A673 (cell line): Measurements from ENCODE around the gene UNC45A. TPM values are rescaled to one million over a fixed set of nuclear protein-coding genes. Genes with fewer than 3 reads are reported as not detected.

Source experiments
- Bru-seq: library from RNA; stranded (reverse); fragments of 400-500 nt; gene quantifications from one replicate; lab custom pipeline; 2021; lab: Mats Ljungman, UMichigan
- BruChase-seq, 2 experiments: library from RNA; stranded (reverse); fragments of 400-500 nt; gene quantifications; one replicate each; lab custom pipeline; 2021; lab: Mats Ljungman, UMichigan
- BruUV-seq: library from RNA; stranded (reverse); fragments of 400-500 nt; replicated peaks from 2 replicates; lab custom pipeline; 2021; lab: Mats Ljungman, UMichigan
- CTCF ChIA-PET: fragments of 300-600 bp; sonication (Branson Sonifier 250); formaldehyde crosslinking; loops from one replicate; lab custom pipeline; 2022; ENCODE audit warnings: antibody characterized with exemption; lab: Charles Lee
- POLR2A ChIA-PET: fragments of 300-600 bp; sonication (Branson Sonifier 250); formaldehyde crosslinking; loops from one replicate; lab custom pipeline; 2022; ENCODE audit warnings: antibody characterized with exemption; ENCODE audit not compliant: low non-redundant PET; lab: Charles Lee
- DNase-seq: peaks from one replicate; pipeline ENCODE4 v3.0.0-alpha.2; 2015; ENCODE audit warnings: low spot score
- H3K27ac ChIP-seq: fragments of 200-600 bp; sonication (generic); 2 replicates; pipeline ENCODE4 v1.5.1; 2016; ENCODE audit warnings: mixed run types, low read depth, mild to moderate bottlenecking, mixed read lengths, antibody characterized with exemption, low read length; ENCODE audit not compliant: poor library complexity, severe bottlenecking
- H3K27me3 ChIP-seq: fragments of 200-600 bp; sonication (generic); replicated peaks from 2 replicates; pipeline ENCODE4 v1.6.1; 2017; ENCODE audit warnings: mixed run types, low read depth, mild to moderate bottlenecking, mixed read lengths, antibody characterized with exemption, low read length; ENCODE audit not compliant: insufficient read depth, poor library complexity
- H3K36me3 ChIP-seq: fragments of 200-600 bp; sonication (generic); 2 replicates; pipeline ENCODE4 v1.6.1; 2016; ENCODE audit warnings: mixed run types, mild to moderate bottlenecking, mixed read lengths, antibody characterized with exemption, low read length; ENCODE audit not compliant: insufficient read depth, poor library complexity, severe bottlenecking
- H3K4me1 ChIP-seq: fragments of 200-600 bp; sonication (generic); 2 replicates; pipeline ENCODE4 v1.6.1; 2017; ENCODE audit warnings: mixed run types, mild to moderate bottlenecking, mixed read lengths, antibody characterized with exemption, low read length; ENCODE audit not compliant: insufficient read depth, poor library complexity, severe bottlenecking
- H3K4me3 ChIP-seq: fragments of 200-600 bp; sonication (generic); 2 replicates; pipeline ENCODE4 v1.5.1; 2016; ENCODE audit warnings: low read depth, mixed run types, mild to moderate bottlenecking, mixed read lengths, low read length; ENCODE audit not compliant: poor library complexity, severe bottlenecking
- H3K9me3 ChIP-seq: fragments of 200-600 bp; sonication (generic); 2 replicates; pipeline ENCODE4 v1.6.1; 2016; ENCODE audit warnings: mixed run types, low read depth, mild to moderate bottlenecking, mixed read lengths, antibody characterized with exemption, low read length; ENCODE audit not compliant: poor library complexity, severe bottlenecking
- EZH2 ChIP-seq: fragments of 200-600 bp; sonication (generic); IDR thresholded peaks from 2 replicates; pipeline ENCODE4 v1.6.1; 2017; ENCODE audit warnings: borderline replicate concordance, low read depth, mild to moderate bottlenecking, mixed read lengths, antibody characterized with exemption, low read length; ENCODE audit not compliant: poor library complexity, severe bottlenecking
- intact Hi-C: fragments of 100-400 bp; cut with micrococcal nuclease; formaldehyde crosslinking; loops from one replicate; pipeline ENCODE4 v1.10.0; 2022; ENCODE audit not compliant: unreplicated experiment
- long read RNA-seq: library from polyadenylated mRNA; stranded (forward); transcript quantifications from one replicate; pipeline ENCODE4 v2.0.0, GENCODE V29; 2022
- total RNA-seq: library from RNA; stranded (reverse); gene quantifications from 2 replicates; pipeline ENCODE4 v1.2.3, GENCODE V29; 2021
- TF ChIP-seq, protein P1 (sequence below): fragments of 300-800, 200-600 bp; sonication (generic); conservative IDR thresholded peaks from 2 replicates; pipeline ENCODE4 v1.5.1; 2017; ENCODE audit warnings: low read depth, mild to moderate bottlenecking, antibody characterized with exemption, low read length, moderate library complexity, mixed read lengths

UNC45A gene, protein sequence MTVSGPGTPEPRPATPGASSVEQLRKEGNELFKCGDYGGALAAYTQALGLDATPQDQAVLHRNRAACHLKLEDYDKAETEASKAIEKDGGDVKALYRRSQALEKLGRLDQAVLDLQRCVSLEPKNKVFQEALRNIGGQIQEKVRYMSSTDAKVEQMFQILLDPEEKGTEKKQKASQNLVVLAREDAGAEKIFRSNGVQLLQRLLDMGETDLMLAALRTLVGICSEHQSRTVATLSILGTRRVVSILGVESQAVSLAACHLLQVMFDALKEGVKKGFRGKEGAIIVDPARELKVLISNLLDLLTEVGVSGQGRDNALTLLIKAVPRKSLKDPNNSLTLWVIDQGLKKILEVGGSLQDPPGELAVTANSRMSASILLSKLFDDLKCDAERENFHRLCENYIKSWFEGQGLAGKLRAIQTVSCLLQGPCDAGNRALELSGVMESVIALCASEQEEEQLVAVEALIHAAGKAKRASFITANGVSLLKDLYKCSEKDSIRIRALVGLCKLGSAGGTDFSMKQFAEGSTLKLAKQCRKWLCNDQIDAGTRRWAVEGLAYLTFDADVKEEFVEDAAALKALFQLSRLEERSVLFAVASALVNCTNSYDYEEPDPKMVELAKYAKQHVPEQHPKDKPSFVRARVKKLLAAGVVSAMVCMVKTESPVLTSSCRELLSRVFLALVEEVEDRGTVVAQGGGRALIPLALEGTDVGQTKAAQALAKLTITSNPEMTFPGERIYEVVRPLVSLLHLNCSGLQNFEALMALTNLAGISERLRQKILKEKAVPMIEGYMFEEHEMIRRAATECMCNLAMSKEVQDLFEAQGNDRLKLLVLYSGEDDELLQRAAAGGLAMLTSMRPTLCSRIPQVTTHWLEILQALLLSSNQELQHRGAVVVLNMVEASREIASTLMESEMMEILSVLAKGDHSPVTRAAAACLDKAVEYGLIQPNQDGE
- 74.4 and 77.7 TPM in 2 replicates for total RNA-seq
- percentile 56 among the genes with signal in this experiment for Bru-seq, nascent RNA
- BruChase-seq, experiment 1, labeled RNA remaining after a 2-hour chase, result percentile 61 among the genes with signal in this experiment
- percentile 67 among the genes with signal in this experiment for BruChase-seq, experiment 2, labeled RNA remaining after a 6-hour chase
- long read RNA-seq, transcript UNC45A-202 (20 exons, 3,252 nt), result major isoform, 36 of 111 reads
- long read RNA-seq, partial matches to known transcripts, result 57 of 111 reads
- long read RNA-seq, other reads (novel, unspliced or antisense), result 17 of 111 reads

DNA sequence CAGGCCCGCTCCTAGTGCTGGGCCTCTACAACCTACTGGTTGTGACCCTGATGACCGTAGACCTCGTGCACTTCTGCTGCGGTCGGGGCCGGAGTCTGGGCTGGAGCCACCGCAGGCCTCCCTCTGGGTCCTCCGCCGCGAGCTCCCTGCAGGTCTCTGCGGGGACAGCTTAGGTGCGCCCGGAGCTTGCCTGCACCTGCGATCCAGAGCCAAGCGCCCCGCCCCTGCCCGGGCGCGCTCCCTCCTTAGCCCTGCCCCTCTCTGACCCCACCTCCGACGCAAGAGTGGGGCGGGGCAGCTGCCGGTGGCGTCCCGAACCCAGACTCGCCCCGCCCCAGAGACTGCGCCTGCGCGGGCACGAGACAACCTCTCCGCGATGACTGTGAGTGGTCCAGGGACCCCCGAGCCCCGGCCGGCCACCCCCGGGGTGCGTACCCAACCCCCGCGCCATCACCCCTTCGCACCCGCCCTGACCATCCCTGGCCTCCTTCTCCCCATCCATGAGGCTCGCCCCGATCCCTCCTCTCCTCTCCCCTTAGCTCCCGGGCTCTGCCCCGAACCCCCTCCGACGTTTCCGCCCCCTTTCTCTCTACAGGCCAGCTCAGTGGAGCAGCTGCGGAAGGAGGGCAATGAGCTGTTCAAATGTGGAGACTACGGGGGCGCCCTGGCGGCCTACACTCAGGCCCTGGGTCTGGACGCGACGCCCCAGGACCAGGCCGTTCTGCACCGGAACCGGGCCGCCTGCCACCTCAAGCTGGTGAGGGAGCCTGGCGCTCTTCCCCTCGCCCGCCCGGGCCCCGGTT lies at the start of gene UNC45A:
UNC45A (plus strand) TSS at position 337 of the 803 bp plus-strand sequence; CDS start at position 377, 40 bp downstream.
- CTCF ChIA-PET, result interaction anchor here (0.6 to 1.7 kb wide), 9 partner anchors 12 to 337 kb away, joined by 4 to 17 read pairs (median 7); no protein-coding TSS in a partner anchor
- Histone ChIP-seq H3K27me3 (no peaks in the 10 kb centered on the region), H3K27ac (peak within 1 kb of the TSS; percentile 82), H3K9me3 (no peaks in the 10 kb centered on the region), H3K36me3 (peaks cover 17% of the 10 kb centered on the region), H3K4me3 (peak within 1 kb of the TSS; percentile 71), H3K4me1 (peaks cover 25% of the 10 kb centered on the region)
- TF ChIP-seq, protein P1, sequence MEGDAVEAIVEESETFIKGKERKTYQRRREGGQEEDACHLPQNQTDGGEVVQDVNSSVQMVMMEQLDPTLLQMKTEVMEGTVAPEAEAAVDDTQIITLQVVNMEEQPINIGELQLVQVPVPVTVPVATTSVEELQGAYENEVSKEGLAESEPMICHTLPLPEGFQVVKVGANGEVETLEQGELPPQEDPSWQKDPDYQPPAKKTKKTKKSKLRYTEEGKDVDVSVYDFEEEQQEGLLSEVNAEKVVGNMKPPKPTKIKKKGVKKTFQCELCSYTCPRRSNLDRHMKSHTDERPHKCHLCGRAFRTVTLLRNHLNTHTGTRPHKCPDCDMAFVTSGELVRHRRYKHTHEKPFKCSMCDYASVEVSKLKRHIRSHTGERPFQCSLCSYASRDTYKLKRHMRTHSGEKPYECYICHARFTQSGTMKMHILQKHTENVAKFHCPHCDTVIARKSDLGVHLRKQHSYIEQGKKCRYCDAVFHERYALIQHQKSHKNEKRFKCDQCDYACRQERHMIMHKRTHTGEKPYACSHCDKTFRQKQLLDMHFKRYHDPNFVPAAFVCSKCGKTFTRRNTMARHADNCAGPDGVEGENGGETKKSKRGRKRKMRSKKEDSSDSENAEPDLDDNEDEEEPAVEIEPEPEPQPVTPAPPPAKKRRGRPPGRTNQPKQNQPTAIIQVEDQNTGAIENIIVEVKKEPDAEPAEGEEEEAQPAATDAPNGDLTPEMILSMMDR, result no peak
- TF ChIP-seq EZH2, result no peak
- intact Hi-C loops, result loop anchor here (1.0 to 10.0 kb wide), 3 partner anchors 20 to 790 kb away; no protein-coding TSS in a partner anchor
- POLR2A ChIA-PET, result interaction anchor here (0.6 kb wide), 2 partner anchors 9 to 22 kb away, joined by 3 to 11 read pairs; no protein-coding TSS in a partner anchor
- BruUV-seq, result no TSS peak
- DNase-seq, result peak; percentile 94

GRCh38 chr15:90885432-90886290 lies 49.4 kb upstream of the UNC45A start:
- no peak for TF ChIP-seq EZH2
- TF ChIP-seq, protein P1, result peak; percentile 98
- no peaks in the 10 kb centered on the region for H3K9me3 ChIP-seq

More at GRCh38 chr15:90885432-90886290, 49.4 kb upstream of the UNC45A start:
- Histone ChIP-seq H3K4me3 (no peak overlapping the region), H3K27me3 (no peaks in the 10 kb centered on the region), H3K27ac (no peak overlapping the region), H3K36me3 (peaks cover 11% of the 10 kb centered on the region), H3K4me1 (no peaks in the 10 kb centered on the region)
- CTCF ChIA-PET, result interaction anchor here (0.5 to 2.5 kb wide), 10 partner anchors 10 to 968 kb away, joined by 3 to 17 read pairs (median 4); partner anchors contain the start of gene BLM
- POLR2A ChIA-PET, result no interaction called here
- intact Hi-C loops, result loop anchor here (1.0 to 5.0 kb wide), 4 partner anchors 178 to 565 kb away; no protein-coding TSS in a partner anchor
- DNase-seq, result peak; percentile 80
- no TSS peak for BruUV-seq
